ENCODE measurements around the gene MKLN1. TPM values are rescaled to one million over a fixed set of nuclear protein-coding genes. Genes with fewer than 3 reads are reported as not detected.

MKLN1 gene
- total RNA-seq, 1 experiment from 2014 or later: 34.3 TPM

DNA sequence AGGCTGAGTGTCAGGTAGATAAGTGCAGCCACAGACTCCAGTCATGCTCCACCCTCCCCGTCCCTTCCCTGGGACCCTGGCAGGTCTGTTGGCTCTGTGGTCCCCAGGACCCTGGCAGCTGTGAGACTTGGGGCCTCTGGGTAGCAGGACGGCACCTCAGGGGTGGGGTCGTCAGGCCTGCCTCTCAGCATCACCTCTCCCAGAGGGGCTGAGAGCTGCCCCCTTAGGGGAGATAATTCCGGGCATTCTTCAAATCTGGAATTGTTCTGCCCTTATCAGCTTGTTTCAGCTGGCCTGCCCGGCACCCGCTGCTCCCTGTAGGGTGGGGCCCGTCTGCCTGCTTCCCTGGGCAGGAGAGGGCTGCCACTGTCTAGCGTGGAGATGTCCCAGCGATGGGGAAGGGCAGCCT lies 205.5 kb downstream of the MKLN1 start:
- Histone ChIP-seq H3T11ph (ENCODE audit: low read length) (no peak overlapping the region), H3K4me2 (ENCODE audit: insufficient read depth, insufficient read length, low read length) (no peak overlapping the region), H4K20me1 (ENCODE audit: control insufficient read depth, insufficient read depth, insufficient read length) (peaks cover 4% of the 10 kb centered on the region), H2BK5ac (ENCODE audit: insufficient read length, low read length) (no peak overlapping the region), H4K5ac (ENCODE audit: insufficient read length, low read depth, low read length) (no peak overlapping the region), H3K4me1 (ENCODE audit: insufficient read depth, low read length) (peaks cover 17% of the 10 kb centered on the region; the same call in 1 of the 2 replicates), H2BK15ac (ENCODE audit: low read depth, low read length) (no peak overlapping the region), H4K8ac (replicated peaks; ENCODE audit: insufficient read length, low read depth, low read length) (no peak overlapping the region), H2BK120ac (ENCODE audit: low read depth, low read length, poor library complexity, severe bottlenecking) (no peak overlapping the region), H2AK5ac (ENCODE audit: insufficient read length, low read length) (no peak overlapping the region), H3K27ac (ENCODE audit: insufficient read length, low read depth, low read length) (no peak overlapping the region), H3K23me2 (ENCODE audit: insufficient read length, low read depth, low read length, poor library complexity, severe bottlenecking) (no peaks in the 10 kb centered on the region), H2BK20ac (ENCODE audit: low read depth, low read length, poor library complexity, severe bottlenecking) (no peak overlapping the region), H2AFZ (ENCODE audit: low read length) (no peak overlapping the region), H3K27me3 (ENCODE audit: insufficient read depth, low read length) (no peaks in the 10 kb centered on the region), H3K79me1 (ENCODE audit: insufficient read depth, low read depth, low read length, poor library complexity, severe bottlenecking) (no peaks in the 10 kb centered on the region), H3K56ac (ENCODE audit: insufficient read length, low read depth, low read length) (no peak overlapping the region), H3K79me2 (ENCODE audit: insufficient read depth, low read length) (peaks cover 92% of the 10 kb centered on the region), H3K23ac (ENCODE audit: insufficient read length, low read depth, low read length) (no peak overlapping the region), H3K4ac (ENCODE audit: low read depth, low read length) (no peak overlapping the region), H2BK12ac (ENCODE audit: insufficient read length, low read depth, low read length) (no peak overlapping the region), H3K14ac (ENCODE audit: insufficient read depth, low read length) (peak overlapping the region; percentile 26; the same call in 1 of the 2 replicates), H4K91ac (ENCODE audit: insufficient read length, low read depth, low read length) (no peak overlapping the region), H3K9ac (ENCODE audit: extremely low read depth, insufficient read length, low read length) (no peak overlapping the region), H3K9me3 (ENCODE audit: control insufficient read depth, low read depth, low read length) (no peaks in the 10 kb centered on the region), H3K18ac (ENCODE audit: insufficient read length, low read depth, low read length) (no peak overlapping the region)
- Mint-ChIP-seq H3K27ac (peak overlapping the region in 2 of 3 experiments; percentile 48 to 91; a peak in 1 of 7 replicates), H3K27me3 (ENCODE audit: low read depth) (no peaks in the 10 kb centered on the region), H3K4me3 (no peak overlapping the region), H3K36me3 (ENCODE audit: insufficient read depth in 1 of 3, low read depth in 3 of 3) (peaks cover 50 to 82% (median 81%) of the 10 kb centered on the region in 3 experiments), H3K4me1 (peaks cover 58 to 81% of the 10 kb centered on the region in 2 experiments), H3K9me3 (no peaks in the 10 kb centered on the region)
- peak; percentile 30 for DNase-seq
- TF ChIP-seq, protein P1, sequence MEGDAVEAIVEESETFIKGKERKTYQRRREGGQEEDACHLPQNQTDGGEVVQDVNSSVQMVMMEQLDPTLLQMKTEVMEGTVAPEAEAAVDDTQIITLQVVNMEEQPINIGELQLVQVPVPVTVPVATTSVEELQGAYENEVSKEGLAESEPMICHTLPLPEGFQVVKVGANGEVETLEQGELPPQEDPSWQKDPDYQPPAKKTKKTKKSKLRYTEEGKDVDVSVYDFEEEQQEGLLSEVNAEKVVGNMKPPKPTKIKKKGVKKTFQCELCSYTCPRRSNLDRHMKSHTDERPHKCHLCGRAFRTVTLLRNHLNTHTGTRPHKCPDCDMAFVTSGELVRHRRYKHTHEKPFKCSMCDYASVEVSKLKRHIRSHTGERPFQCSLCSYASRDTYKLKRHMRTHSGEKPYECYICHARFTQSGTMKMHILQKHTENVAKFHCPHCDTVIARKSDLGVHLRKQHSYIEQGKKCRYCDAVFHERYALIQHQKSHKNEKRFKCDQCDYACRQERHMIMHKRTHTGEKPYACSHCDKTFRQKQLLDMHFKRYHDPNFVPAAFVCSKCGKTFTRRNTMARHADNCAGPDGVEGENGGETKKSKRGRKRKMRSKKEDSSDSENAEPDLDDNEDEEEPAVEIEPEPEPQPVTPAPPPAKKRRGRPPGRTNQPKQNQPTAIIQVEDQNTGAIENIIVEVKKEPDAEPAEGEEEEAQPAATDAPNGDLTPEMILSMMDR (conservative IDR thresholded peaks at IDR 0.05): no peak
- WGBS (ENCODE audit: extremely low coverage, insufficient read length, low lambda C conversion rate): no CpG with 5 or more reads among the region's 9 CpGs
